GM12865 (cell line): ENCODE results near the gene ZNF639.

Experiments used
- DNase-seq: peaks from one replicate; pipeline ENCODE4 v3.0.0; 2010; ENCODE audit warnings: low read depth
- H3K4me3 ChIP-seq: 2 replicates; pipeline ENCODE4 v1.5.1; 2011; ENCODE audit warnings: mild to moderate bottlenecking, low read depth, low read length, control low read depth
- TF ChIP-seq, protein P1 (sequence below): IDR thresholded peaks from 2 replicates; pipeline ENCODE4 v1.5.1; 2011; ENCODE audit warnings: low read length, control low read depth, low read depth, inconsistent platforms; ENCODE audit not compliant: insufficient read depth; ENCODE audit errors: missing control alignments

ZNF639 gene

GRCh38 chr3:179332240-179332639 is 9.4 kb downstream of the ZNF639 start:
- TF ChIP-seq, protein P1, sequence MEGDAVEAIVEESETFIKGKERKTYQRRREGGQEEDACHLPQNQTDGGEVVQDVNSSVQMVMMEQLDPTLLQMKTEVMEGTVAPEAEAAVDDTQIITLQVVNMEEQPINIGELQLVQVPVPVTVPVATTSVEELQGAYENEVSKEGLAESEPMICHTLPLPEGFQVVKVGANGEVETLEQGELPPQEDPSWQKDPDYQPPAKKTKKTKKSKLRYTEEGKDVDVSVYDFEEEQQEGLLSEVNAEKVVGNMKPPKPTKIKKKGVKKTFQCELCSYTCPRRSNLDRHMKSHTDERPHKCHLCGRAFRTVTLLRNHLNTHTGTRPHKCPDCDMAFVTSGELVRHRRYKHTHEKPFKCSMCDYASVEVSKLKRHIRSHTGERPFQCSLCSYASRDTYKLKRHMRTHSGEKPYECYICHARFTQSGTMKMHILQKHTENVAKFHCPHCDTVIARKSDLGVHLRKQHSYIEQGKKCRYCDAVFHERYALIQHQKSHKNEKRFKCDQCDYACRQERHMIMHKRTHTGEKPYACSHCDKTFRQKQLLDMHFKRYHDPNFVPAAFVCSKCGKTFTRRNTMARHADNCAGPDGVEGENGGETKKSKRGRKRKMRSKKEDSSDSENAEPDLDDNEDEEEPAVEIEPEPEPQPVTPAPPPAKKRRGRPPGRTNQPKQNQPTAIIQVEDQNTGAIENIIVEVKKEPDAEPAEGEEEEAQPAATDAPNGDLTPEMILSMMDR = no peak
- H3K4me3 ChIP-seq = no peak overlapping the region

DNA sequence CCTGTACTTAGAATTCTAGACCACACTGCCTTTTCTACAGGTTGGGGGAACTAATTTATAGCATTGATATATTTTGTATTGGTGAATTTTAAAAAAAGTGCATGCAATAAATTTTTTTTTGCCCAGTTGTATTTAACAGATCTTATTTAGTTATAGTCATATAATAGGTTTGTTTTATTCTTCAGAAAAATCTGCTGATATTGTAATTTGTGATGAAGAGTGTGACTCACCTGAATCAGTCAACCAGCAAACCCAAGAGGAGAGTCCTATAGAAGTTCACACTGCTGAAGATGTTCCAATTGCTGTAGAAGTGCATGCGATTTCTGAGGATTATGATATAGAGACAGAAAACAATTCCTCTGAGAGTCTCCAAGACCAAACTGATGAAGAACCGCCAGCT is 10.3 kb downstream of the ZNF639 start:
- TF ChIP-seq, protein P1 = no peak
- DNase-seq = no peak
- no peak overlapping the region for H3K4me3 ChIP-seq

More at GRCh38 chr3:179332240-179332639, 9.4 kb downstream of the ZNF639 start:
- DNase-seq = no peak

DNA sequence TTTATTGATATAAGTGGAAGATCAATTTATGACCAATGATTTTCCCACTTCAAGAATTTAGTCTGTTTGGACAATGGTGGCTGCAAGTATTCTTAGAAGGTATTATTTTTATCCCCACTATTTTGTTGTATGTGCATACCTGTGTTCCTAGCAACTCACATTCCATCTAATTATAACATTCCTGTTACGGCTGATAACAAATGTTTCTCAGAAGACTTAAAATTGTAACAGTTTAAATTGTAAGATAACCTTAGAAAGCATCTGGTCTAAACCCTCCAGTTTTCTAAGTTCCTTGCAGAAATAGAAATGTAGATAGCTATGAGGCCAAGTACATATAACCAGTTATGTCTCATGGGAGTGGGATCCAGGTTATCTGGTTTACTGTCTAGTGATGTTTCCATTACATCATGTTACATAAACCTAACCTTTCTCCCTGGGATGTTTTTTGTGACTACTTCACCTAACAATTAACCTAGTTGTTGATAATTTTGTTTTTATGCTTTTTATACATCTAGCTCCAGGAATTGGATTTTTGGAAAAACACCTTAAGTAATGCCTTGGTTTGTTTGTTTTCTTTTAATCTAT is 13.6 kb downstream of the ZNF639 start:
- H3K4me3 ChIP-seq = no peak overlapping the region
- TF ChIP-seq, protein P1 = no peak
- DNase-seq = no peak

DNA sequence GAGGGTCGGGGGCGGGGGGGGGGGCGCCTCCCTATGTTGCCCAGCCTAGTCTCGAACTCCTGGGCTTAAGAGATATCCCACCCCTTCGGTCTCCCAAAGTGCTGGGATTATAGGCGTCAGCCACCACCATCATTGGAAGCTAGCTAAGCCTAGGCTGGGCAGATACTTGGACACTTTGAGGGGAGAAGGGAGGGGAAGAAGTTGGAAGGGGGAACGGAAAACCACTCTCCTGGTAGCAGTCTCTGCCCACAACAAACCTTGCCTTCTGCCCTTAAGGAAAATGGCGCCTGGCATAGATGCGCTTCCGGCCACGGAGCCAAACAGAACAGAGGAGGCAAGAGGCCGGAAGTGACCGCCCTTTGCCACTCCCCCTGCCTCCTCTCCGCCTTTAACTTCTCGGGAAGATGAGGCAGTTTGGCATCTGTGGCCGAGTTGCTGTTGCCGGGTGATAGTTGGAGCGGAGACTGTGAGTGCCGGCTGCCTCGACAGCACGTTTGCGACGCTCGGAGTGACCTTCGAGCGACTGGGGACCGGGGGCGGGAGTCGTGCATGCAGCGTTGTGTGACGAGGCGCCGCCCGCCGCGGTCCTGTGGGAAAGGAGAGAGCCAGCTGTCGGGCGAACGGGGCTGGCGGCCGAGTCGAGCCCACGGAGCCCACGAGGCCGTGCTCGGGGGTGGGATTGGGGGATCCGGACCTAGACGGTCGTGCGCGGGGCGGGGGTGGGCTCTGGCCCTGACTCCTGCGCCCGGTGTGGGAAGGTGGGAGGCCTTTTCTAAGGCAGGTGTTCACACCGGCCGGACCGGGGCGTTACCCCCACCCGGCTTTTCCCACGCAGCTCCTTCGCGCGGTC is 24.7 kb downstream of the ZNF639 start, which contains the start of gene MFN1:
TSS of gene MFN1 (plus strand) at position 365 of the 850 bp plus-strand sequence. CDS start 1,143 bp downstream, outside the sequence.
- peak; percentile 95 for DNase-seq

DNA sequence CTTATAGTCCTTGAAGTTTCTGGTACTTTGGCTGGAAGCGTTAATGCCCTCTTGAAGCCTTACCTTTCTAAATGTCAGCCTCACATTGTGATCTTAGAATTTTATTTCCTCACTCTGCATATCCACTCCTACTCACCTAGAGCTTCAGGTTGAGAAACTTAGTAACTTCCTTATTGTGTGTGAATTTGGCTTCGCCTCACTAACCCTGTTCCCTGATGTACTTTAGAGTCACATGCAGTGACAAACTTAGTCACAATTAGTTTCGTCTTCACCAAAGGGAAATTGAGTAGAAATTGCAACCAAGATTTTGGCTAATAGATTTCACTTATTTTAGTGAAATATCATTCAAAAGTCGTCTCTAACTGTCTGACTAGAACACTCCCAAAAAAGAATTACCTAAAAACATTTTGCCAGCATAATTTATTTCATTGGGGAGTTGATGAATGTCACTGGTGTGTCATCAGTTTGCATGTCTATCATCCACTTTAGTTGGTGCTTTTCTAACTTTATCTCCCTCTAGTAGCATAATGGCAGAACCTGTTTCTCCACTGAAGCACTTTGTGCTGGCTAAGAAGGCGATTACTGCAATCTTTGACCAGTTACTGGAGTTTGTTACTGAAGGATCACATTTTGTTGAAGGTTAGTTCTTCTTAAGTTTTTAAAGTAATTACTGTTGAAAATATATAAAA is 25.6 kb downstream of the ZNF639 start:
- peak; percentile 83 for DNase-seq
- H3K4me3 ChIP-seq = peak overlapping the region; percentile 89
- TF ChIP-seq, protein P1 = no peak

More for the DNA sequence above, 24.7 kb downstream of the ZNF639 start, which contains the start of gene MFN1:
- TF ChIP-seq, protein P1 = no peak
- peak within 1 kb of the TSS; percentile 89 for H3K4me3 ChIP-seq

DNA sequence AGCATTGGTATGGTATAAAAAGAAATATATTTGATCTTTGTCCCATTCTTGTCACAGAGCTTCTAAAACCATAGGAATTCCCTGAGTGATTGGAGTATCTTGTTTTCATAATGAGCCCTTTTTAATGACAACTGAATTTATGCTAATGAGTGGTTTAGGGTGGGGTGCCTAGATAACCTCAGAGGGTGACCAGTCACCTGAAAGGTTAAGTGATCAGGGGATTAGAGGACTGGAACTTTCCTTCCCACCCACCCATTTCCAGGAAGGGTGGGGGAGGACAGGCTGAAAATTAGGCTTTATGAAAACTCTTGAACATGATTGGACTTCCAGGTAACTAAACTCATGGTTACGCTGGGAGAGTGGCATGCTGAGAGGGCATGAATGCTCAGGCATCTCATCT is 33.2 kb downstream of the ZNF639 start:
- no peak for DNase-seq
- TF ChIP-seq, protein P1 = no peak
- H3K4me3 ChIP-seq = no peak overlapping the region
